Measurements from ENCODE around the gene KRT80.

The KRT80 gene

DNA sequence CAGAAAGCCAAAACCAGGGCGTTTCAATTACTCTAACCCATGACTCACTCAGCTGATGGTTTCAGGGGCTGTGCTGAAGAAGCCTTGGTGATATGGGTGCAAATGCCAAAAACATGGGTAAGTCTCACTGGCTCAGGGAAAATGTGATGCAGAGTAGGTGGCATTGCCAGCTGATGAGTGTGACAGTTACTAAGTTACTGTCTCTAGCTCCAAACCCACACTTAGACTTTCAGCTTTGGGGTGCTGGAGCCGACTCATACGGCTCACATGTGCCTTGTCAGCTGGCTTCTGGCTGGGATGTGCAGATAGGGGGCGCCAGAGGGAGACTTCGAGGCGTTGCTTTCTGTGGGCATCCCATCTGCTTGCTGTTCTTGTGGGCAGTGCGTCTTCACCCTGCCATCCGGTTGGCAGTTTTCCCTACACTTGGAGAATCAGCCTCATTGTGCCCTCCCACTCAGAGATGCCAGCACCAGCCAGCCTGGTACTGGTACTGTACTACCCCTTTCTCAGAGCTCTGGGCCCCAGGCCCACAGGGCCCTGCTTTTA, 30.2 kb upstream of the KRT80 start:
- Histone ChIP-seq H3K79me2 (ENCODE audit: insufficient read depth, low read depth) (no peaks in the 10 kb centered on the region), H2AFZ (ENCODE audit: low read depth) (0 out of 2 replicates have a peak overlapping the region, but pooled peaks have one; percentile 4), H3K9ac (no peak overlapping the region), H3K4me1 (ENCODE audit: low read depth, poor library complexity, severe bottlenecking) (peaks cover 12% of the 10 kb centered on the region), H3K27me3 (ENCODE audit: insufficient read depth, low read depth) (0 out of 2 replicates have a peak, but pooled peaks cover under 1% of the 10 kb centered on the region), H4K20me1 (ENCODE audit: insufficient read depth) (no peaks in the 10 kb centered on the region), H3K36me3 (ENCODE audit: insufficient read depth) (no peaks in the 10 kb centered on the region), H3K4me2 (0 out of 2 replicates have a peak overlapping the region, but pooled peaks have one; percentile 8), H3K27ac (no peak overlapping the region), H3K4me3 (IDR thresholded peaks at IDR 0.05; ENCODE audit: insufficient read depth, low read depth, low read length) (no peak overlapping the region)
- TF ChIP-seq CTCF (conservative IDR thresholded peaks at IDR 0.05; ENCODE audit: low read depth, low read length) = peak; percentile 84

DNA sequence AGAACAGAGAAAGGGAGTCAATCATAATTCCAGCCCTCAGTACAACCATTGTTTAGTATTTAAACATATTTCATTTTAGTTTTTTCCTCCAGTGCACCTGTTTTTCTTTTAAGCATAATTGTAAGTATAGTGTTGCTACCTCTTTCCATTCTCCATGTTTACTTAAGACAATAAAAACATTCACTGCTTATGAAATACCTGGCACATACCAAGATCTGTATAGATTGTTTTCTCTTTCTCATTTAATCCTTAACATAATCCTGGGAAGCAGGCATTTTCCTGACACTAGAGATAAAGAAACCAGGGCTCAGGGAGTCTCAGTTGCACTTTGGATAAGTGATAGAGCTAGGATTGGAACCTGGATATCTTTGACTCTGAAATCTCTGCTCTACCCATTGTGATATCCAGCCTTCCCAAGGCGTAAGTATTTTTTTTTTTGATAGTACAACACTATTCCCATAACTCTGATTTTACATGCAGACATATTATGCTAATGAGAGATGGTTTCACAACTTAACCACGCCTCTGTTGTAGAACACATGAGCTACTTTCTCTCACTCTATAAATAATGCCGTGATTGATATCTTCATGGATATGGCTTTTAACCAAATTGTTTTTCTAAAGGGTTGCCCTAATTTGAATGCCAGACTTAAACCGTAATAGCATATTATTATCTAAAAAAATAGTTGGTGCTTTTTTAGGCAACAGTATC, 29.4 kb upstream of the KRT80 start:
- Histone ChIP-seq H3K4me1 (ENCODE audit: low read depth, poor library complexity, severe bottlenecking) (peaks cover 12% of the 10 kb centered on the region), H3K27ac (no peak overlapping the region), H3K27me3 (ENCODE audit: insufficient read depth, low read depth) (no peaks in the 10 kb centered on the region), H3K4me3 (IDR thresholded peaks at IDR 0.05; ENCODE audit: insufficient read depth, low read depth, low read length) (no peak overlapping the region), H2AFZ (ENCODE audit: low read depth) (no peak overlapping the region), H3K79me2 (ENCODE audit: insufficient read depth, low read depth) (no peaks in the 10 kb centered on the region), H4K20me1 (ENCODE audit: insufficient read depth) (no peaks in the 10 kb centered on the region), H3K36me3 (ENCODE audit: insufficient read depth) (no peaks in the 10 kb centered on the region), H3K4me2 (0 out of 2 replicates have a peak overlapping the region, but pooled peaks have one; percentile 8), H3K9ac (no peak overlapping the region)
- no peak for TF ChIP-seq CTCF (conservative IDR thresholded peaks at IDR 0.05; ENCODE audit: low read depth, low read length)

DNA sequence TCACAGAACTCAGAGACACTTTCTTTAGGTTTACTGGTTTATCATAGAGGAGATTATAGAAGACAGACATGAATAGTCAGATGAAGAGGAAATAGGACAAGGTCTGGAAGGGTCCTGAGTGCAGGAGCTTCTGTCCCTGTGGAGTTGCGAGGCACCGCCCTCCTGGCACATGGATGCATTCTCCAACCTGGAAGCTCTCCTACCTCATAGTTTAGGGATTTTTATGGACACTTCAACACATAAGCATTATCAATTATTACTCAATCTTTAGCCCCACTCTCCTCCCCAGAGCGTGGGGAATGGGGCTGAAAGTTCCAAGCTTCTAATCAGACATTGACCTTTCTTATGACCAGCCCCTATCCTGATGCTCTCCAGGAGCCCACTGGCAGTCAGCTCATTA, 28.7 kb upstream of the KRT80 start:
- Histone ChIP-seq H3K4me3 (IDR thresholded peaks at IDR 0.05; ENCODE audit: insufficient read depth, low read depth, low read length) (no peak overlapping the region), H3K27ac (no peak overlapping the region), H3K27me3 (ENCODE audit: insufficient read depth, low read depth) (no peaks in the 10 kb centered on the region), H3K4me1 (ENCODE audit: low read depth, poor library complexity, severe bottlenecking) (peaks cover 12% of the 10 kb centered on the region), H3K4me2 (no peak overlapping the region), H3K36me3 (ENCODE audit: insufficient read depth) (no peaks in the 10 kb centered on the region), H3K9ac (no peak overlapping the region), H4K20me1 (ENCODE audit: insufficient read depth) (no peaks in the 10 kb centered on the region), H3K79me2 (ENCODE audit: insufficient read depth, low read depth) (no peaks in the 10 kb centered on the region), H2AFZ (ENCODE audit: low read depth) (no peak overlapping the region)
- no peak for TF ChIP-seq CTCF (conservative IDR thresholded peaks at IDR 0.05; ENCODE audit: low read depth, low read length)

DNA sequence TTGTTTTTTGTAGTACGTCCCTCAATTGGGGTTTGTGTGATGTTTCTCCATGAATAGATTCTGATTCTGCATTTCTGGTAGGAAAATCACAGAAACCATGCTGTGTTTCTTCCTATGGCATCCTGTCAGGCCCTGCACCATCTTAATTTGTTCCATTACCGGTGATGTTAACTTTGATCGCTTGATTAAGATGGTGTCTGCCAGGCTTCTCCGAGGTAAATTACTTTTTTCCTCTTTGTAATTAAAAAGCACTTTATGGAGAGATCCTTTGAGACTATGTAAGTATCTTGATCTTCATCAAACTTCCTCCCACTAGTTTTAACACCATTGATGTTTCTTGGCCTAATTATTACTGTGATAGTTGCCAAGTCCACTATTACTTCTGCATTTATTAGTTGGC, 26.2 kb upstream of the KRT80 start:
- H3K4me1 ChIP-seq (ENCODE audit: low read depth, poor library complexity, severe bottlenecking) = peaks cover 18% of the 10 kb centered on the region
- H3K79me2 ChIP-seq (ENCODE audit: insufficient read depth, low read depth) = no peaks in the 10 kb centered on the region
- H3K36me3 ChIP-seq (ENCODE audit: insufficient read depth) = no peaks in the 10 kb centered on the region
- no peak overlapping the region for H3K9ac ChIP-seq
- H3K27ac ChIP-seq = no peak overlapping the region
- H3K4me2 ChIP-seq = no peak overlapping the region
- no peak for TF ChIP-seq CTCF (conservative IDR thresholded peaks at IDR 0.05; ENCODE audit: low read depth, low read length)
- no peak overlapping the region for H2AFZ ChIP-seq (ENCODE audit: low read depth)
- no peaks in the 10 kb centered on the region for H3K27me3 ChIP-seq (ENCODE audit: insufficient read depth, low read depth)
- no peak overlapping the region for H3K4me3 ChIP-seq (IDR thresholded peaks at IDR 0.05; ENCODE audit: insufficient read depth, low read depth, low read length)
- no peaks in the 10 kb centered on the region for H4K20me1 ChIP-seq (ENCODE audit: insufficient read depth)

Measured in KMS-11 (cell line).